Activated T-cell treated with anti-CD3 and anti-CD28 coated beads, Interleukin-2, amount 50 U/mL, for 48 hours (primary cell): ENCODE data around the gene PIGQ.

ENCODE experiments used
- DNase-seq, 2 experiments: peaks; one replicate each; pipeline ENCODE4 v3.0.0-alpha.2; 2020

The PIGQ gene

DNA sequence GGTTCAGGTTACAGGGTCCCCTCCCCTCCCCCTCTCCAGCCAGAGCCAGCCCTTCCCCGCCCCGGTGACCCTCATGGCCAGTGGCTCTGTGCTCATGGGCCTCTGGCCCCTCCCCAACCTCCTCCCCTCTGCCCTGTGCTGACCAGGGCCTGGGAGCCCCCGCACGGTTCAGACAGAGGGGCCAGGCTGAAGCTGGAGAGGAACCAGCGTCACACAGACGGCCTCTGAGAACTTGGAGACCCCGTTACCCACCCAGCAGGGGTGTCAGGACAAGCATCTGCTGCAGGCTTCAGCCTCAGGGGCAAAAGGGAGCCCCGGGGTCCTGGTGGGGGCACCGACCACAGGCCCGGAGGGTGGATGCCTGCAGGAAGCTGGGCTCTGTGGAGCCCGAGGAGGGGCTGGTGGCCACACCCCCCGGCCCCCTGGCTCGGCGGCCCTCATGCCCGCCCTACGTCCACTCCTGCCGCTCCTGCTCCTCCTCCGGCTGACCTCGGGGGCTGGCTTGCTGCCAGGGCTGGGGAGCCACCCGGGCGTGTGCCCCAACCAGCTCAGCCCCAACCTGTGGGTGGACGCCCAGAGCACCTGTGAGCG, 61.1 kb downstream of the PIGQ start, which contains the start of gene WFIKKN1:
Gene WFIKKN1, plus strand, starts transcription at position 171 of the 591 bp plus-strand sequence. Its CDS starts 269 bp downstream, at position 440.
- DNase-seq = no peak

DNA sequence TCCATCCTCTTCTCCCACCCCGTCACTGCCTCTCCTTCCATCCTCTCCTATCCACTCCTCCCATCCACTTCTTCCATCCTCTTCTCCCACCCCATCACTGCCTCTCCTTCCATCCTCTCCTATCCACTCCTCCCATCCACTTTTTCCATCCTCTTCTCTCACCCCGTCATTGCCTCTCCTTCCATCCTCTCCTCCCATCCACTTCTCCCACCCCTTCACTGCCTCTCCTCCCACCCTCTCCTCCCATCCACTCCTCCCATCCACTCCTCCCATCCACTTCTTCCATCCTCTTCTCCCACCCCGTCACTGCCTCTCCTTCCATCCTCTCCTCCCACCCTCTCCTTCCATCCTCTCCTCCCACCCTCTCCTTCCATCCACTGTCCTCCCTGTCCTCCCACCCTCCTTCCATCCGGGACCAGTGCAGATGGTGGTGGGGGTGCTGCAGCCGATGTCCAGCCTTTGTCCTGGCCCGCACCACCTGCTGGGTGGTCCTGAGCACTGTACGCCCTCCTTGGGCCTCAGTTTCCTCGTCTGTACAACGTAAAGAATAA, 62.1 kb downstream of the PIGQ start:
- DNase-seq = no peak

DNA sequence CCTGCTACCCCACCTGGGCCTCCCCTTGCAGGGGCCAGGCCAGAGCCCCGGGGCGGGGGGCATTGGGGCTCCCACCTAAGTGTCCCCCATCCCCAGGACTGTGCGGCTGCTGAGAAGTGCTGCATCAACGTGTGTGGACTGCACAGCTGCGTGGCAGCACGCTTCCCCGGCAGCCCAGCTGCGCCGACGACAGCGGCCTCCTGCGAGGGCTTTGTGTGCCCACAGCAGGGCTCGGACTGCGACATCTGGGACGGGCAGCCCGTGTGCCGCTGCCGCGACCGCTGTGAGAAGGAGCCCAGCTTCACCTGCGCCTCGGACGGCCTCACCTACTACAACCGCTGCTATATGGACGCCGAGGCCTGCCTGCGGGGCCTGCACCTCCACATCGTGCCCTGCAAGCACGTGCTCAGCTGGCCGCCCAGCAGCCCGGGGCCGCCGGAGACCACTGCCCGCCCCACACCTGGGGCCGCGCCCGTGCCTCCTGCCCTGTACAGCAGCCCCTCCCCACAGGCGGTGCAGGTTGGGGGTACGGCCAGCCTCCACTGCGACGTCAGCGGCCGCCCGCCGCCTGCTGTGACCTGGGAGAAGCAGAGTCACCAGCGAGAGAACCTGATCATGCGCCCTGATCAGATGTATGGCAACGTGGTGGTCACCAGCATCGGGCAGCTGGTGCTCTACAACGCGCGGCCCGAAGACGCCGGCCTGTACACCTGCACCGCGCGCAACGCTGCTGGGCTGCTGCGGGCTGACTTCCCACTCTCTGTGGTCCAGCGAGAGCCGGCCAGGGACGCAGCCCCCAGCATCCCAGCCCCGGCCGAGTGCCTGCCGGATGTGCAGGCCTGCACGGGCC, 62.9 kb downstream of the PIGQ start:
- DNase-seq = no peak

DNA sequence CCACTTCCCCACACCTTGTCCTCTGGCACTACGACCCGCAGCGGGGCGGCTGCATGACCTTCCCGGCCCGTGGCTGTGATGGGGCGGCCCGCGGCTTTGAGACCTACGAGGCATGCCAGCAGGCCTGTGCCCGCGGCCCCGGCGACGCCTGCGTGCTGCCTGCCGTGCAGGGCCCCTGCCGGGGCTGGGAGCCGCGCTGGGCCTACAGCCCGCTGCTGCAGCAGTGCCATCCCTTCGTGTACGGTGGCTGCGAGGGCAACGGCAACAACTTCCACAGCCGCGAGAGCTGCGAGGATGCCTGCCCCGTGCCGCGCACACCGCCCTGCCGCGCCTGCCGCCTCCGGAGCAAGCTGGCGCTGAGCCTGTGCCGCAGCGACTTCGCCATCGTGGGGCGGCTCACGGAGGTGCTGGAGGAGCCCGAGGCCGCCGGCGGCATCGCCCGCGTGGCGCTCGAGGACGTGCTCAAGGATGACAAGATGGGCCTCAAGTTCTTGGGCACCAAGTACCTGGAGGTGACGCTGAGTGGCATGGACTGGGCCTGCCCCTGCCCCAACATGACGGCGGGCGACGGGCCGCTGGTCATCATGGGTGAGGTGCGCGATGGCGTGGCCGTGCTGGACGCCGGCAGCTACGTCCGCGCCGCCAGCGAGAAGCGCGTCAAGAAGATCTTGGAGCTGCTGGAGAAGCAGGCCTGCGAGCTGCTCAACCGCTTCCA, 63.7 kb downstream of the PIGQ start:
- DNase-seq = no peak
